ENCODE data around the gene MPDZ. TPM values are rescaled to one million over a fixed set of nuclear protein-coding genes. Genes with fewer than 3 reads are reported as not detected.

MPDZ gene
- total RNA-seq, 1 donor from 2014 or later = 31.0 TPM

DNA sequence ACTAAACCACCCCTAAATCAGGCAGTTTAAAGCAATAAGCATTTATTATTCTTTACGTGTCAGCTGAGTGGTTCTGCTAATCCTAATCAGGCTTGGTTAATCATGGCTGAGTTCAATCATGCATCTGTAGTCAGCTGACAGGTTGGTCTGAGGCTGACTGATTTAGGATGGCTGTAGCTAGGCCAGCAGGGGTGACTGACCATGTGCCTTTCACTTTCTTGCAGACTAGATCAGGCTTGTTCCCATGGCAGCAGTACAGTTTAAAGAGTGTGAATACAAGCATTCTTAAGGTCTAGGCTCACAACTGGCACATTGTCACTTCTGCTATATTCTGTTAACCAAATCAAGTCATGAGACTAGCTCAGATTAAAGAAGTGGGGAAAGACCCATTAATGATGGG is 16.1 kb upstream of the MPDZ start:
- no peaks in the 10 kb centered on the region for H3K36me3 Mint-ChIP-seq (ENCODE audit: low read depth, unreplicated experiment)

GRCh38 chr9:13292782-13293181 is 13.3 kb upstream of the MPDZ start:
- Histone ChIP-seq H3K4me1 (ENCODE audit: insufficient read depth, low read length) (no peaks in the 10 kb centered on the region), H3K4me3 (ENCODE audit: insufficient read depth, low read depth, low read length) (no peak overlapping the region), H2AFZ (ENCODE audit: low read depth, low read length) (no peak overlapping the region), H3K79me2 (ENCODE audit: insufficient read depth, low read length) (no peaks in the 10 kb centered on the region), H3K9me3 (ENCODE audit: insufficient read depth, low read depth, low read length) (peaks cover 4% of the 10 kb centered on the region), H4K20me1 (ENCODE audit: insufficient read depth, low read length) (no peaks in the 10 kb centered on the region), H3K27me3 (ENCODE audit: insufficient read depth, low read length) (no peaks in the 10 kb centered on the region), H3K36me3 (ENCODE audit: insufficient read depth, low read length) (no peaks in the 10 kb centered on the region), H3K9ac (ENCODE audit: low read length) (no peak overlapping the region), H3K4me2 (ENCODE audit: low read length) (no peak overlapping the region), H3K27ac (ENCODE audit: low read depth, low read length) (no peak overlapping the region)
- Mint-ChIP-seq H3K4me1 (ENCODE audit: low read depth, unreplicated experiment) (no peaks in the 10 kb centered on the region), H3K36me3 (ENCODE audit: low read depth, unreplicated experiment) (no peaks in the 10 kb centered on the region), H3K9me3 (ENCODE audit: unreplicated experiment) (peaks cover 4% of the 10 kb centered on the region), H3K27ac (ENCODE audit: unreplicated experiment) (no peak overlapping the region), H3K4me3 (ENCODE audit: unreplicated experiment) (no peak overlapping the region), H3K27me3 (ENCODE audit: low read depth, unreplicated experiment) (no peaks in the 10 kb centered on the region)
- DNase-seq (ENCODE audit: low read depth) (no peak), FAIRE-seq (no peak)
- TF ChIP-seq, protein P1, sequence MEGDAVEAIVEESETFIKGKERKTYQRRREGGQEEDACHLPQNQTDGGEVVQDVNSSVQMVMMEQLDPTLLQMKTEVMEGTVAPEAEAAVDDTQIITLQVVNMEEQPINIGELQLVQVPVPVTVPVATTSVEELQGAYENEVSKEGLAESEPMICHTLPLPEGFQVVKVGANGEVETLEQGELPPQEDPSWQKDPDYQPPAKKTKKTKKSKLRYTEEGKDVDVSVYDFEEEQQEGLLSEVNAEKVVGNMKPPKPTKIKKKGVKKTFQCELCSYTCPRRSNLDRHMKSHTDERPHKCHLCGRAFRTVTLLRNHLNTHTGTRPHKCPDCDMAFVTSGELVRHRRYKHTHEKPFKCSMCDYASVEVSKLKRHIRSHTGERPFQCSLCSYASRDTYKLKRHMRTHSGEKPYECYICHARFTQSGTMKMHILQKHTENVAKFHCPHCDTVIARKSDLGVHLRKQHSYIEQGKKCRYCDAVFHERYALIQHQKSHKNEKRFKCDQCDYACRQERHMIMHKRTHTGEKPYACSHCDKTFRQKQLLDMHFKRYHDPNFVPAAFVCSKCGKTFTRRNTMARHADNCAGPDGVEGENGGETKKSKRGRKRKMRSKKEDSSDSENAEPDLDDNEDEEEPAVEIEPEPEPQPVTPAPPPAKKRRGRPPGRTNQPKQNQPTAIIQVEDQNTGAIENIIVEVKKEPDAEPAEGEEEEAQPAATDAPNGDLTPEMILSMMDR (IDR thresholded peaks at IDR 0.05; ENCODE audit: insufficient read depth, low read depth, low read length) = no peak
- no peak for TF ChIP-seq EZH2 (IDR thresholded peaks at IDR 0.05; ENCODE audit: insufficient read depth, low read length)

More for the DNA sequence above, 16.1 kb upstream of the MPDZ start:
- Histone ChIP-seq H3K4me2 (ENCODE audit: low read length) (no peak overlapping the region), H3K36me3 (ENCODE audit: insufficient read depth, low read length) (no peaks in the 10 kb centered on the region), H4K20me1 (ENCODE audit: insufficient read depth, low read length) (no peaks in the 10 kb centered on the region), H3K27ac (ENCODE audit: low read depth, low read length) (no peak overlapping the region), H3K9ac (ENCODE audit: low read length) (no peak overlapping the region), H3K9me3 (ENCODE audit: insufficient read depth, low read depth, low read length) (peaks cover 4% of the 10 kb centered on the region), H2AFZ (ENCODE audit: low read depth, low read length) (no peak overlapping the region), H3K4me1 (ENCODE audit: insufficient read depth, low read length) (no peaks in the 10 kb centered on the region), H3K79me2 (ENCODE audit: insufficient read depth, low read length) (no peaks in the 10 kb centered on the region), H3K4me3 (ENCODE audit: insufficient read depth, low read depth, low read length) (no peak overlapping the region), H3K27me3 (ENCODE audit: insufficient read depth, low read length) (no peaks in the 10 kb centered on the region)
- DNase-seq (ENCODE audit: low read depth) (no peak), FAIRE-seq (no peak)
- no peak overlapping the region for H3K27ac Mint-ChIP-seq (ENCODE audit: unreplicated experiment)
- TF ChIP-seq, protein P1 (IDR thresholded peaks at IDR 0.05; ENCODE audit: insufficient read depth, low read depth, low read length) = no peak
- no peak for TF ChIP-seq EZH2 (IDR thresholded peaks at IDR 0.05; ENCODE audit: insufficient read depth, low read length)
- H3K4me1 Mint-ChIP-seq (ENCODE audit: low read depth, unreplicated experiment) = no peaks in the 10 kb centered on the region
- no peaks in the 10 kb centered on the region for H3K27me3 Mint-ChIP-seq (ENCODE audit: low read depth, unreplicated experiment)
- H3K4me3 Mint-ChIP-seq (ENCODE audit: unreplicated experiment) = no peak overlapping the region
- H3K9me3 Mint-ChIP-seq (ENCODE audit: unreplicated experiment) = peaks cover 4% of the 10 kb centered on the region

- no peak for FAIRE-seq
- H3K27me3 Mint-ChIP-seq (ENCODE audit: low read depth, unreplicated experiment) = no peaks in the 10 kb centered on the region
- H3K9ac ChIP-seq (ENCODE audit: low read length) = no peak overlapping the region
- H3K27me3 ChIP-seq (ENCODE audit: insufficient read depth, low read length) = no peaks in the 10 kb centered on the region
- H3K4me1 ChIP-seq (ENCODE audit: insufficient read depth, low read length) = no peaks in the 10 kb centered on the region
- peaks cover 4% of the 10 kb centered on the region for H3K9me3 ChIP-seq (ENCODE audit: insufficient read depth, low read depth, low read length)
- H3K4me1 Mint-ChIP-seq (ENCODE audit: low read depth, unreplicated experiment) = no peaks in the 10 kb centered on the region
- no peak for DNase-seq (ENCODE audit: low read depth)
- no peak overlapping the region for H3K27ac ChIP-seq (ENCODE audit: low read depth, low read length)
- no peak overlapping the region for H3K27ac Mint-ChIP-seq (ENCODE audit: unreplicated experiment)
- no peaks in the 10 kb centered on the region for H4K20me1 ChIP-seq (ENCODE audit: insufficient read depth, low read length)
- no peak for TF ChIP-seq EZH2 (IDR thresholded peaks at IDR 0.05; ENCODE audit: insufficient read depth, low read length)
- TF ChIP-seq, protein P1 (IDR thresholded peaks at IDR 0.05; ENCODE audit: insufficient read depth, low read depth, low read length) = no peak
- H3K36me3 Mint-ChIP-seq (ENCODE audit: low read depth, unreplicated experiment) = no peaks in the 10 kb centered on the region
- H3K79me2 ChIP-seq (ENCODE audit: insufficient read depth, low read length) = no peaks in the 10 kb centered on the region
- H2AFZ ChIP-seq (ENCODE audit: low read depth, low read length) = no peak overlapping the region
- no peaks in the 10 kb centered on the region for H3K36me3 ChIP-seq (ENCODE audit: insufficient read depth, low read length)
- H3K4me3 Mint-ChIP-seq (ENCODE audit: unreplicated experiment) = no peak overlapping the region
- H3K4me3 ChIP-seq (ENCODE audit: insufficient read depth, low read depth, low read length) = no peak overlapping the region
- no peak overlapping the region for H3K4me2 ChIP-seq (ENCODE audit: low read length)
- H3K9me3 Mint-ChIP-seq (ENCODE audit: unreplicated experiment) = peaks cover 4% of the 10 kb centered on the region
These were observed 12.7 kb upstream of the MPDZ start for GRCh38 chr9:13292158-13292557.

All from astrocyte (in vitro differentiated cells and primary cell).